Measurements from ENCODE around the gene MRGPRG.

- no peak for TF ChIP-seq CTCF (conservative IDR thresholded peaks at IDR 0.05 in 1 of 2, IDR thresholded peaks at IDR 0.05 in 1 of 2; ENCODE audit: low read depth in 1 of 2, low read length in 2 of 2)
- TF ChIP-seq EZH2 (IDR thresholded peaks at IDR 0.05; ENCODE audit: low read length, missing control alignments) = no peak
Observed at GRCh38 chr11:3237119-3237518, 18.5 kb upstream of the MRGPRG start.

Data from fibroblast of lung (primary cell).